ENCODE results near the gene ZNF776. TPM values are rescaled to one million over a fixed set of nuclear protein-coding genes. Genes with fewer than 3 reads are reported as not detected.
"Not testable (repeated sequence)": the region's sequence is repeated elsewhere in the genome, so short reads cannot be mapped to it uniquely, and the experiment has no call there.

The ZNF776 gene
- total RNA-seq, 4 donors from 2014 or later, result 17.6 to 24.4 (median 22.4) TPM

- TF ChIP-seq POLR2A (IDR thresholded peaks at IDR 0.05), result no peak
- TF ChIP-seq, protein P1, sequence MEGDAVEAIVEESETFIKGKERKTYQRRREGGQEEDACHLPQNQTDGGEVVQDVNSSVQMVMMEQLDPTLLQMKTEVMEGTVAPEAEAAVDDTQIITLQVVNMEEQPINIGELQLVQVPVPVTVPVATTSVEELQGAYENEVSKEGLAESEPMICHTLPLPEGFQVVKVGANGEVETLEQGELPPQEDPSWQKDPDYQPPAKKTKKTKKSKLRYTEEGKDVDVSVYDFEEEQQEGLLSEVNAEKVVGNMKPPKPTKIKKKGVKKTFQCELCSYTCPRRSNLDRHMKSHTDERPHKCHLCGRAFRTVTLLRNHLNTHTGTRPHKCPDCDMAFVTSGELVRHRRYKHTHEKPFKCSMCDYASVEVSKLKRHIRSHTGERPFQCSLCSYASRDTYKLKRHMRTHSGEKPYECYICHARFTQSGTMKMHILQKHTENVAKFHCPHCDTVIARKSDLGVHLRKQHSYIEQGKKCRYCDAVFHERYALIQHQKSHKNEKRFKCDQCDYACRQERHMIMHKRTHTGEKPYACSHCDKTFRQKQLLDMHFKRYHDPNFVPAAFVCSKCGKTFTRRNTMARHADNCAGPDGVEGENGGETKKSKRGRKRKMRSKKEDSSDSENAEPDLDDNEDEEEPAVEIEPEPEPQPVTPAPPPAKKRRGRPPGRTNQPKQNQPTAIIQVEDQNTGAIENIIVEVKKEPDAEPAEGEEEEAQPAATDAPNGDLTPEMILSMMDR (IDR thresholded peaks at IDR 0.05), result no peak
- no peak for DNase-seq
- intact Hi-C loops (cut with DNase I), result no loop called here
- WGBS, 2 donors, result 89 to 99% methylated on average over 5 of the region's 5 CpGs
- Histone ChIP-seq H3K27ac (no peak overlapping the region), H3K4me1 (no peaks in the 10 kb centered on the region), H3K4me3 (replicated peaks in 1 of 3) (no peak overlapping the region), H3K9me3 (no peaks in the 10 kb centered on the region), H3K27me3 (no peaks in the 10 kb centered on the region), H3K36me3 (peaks cover 0 to 5% of the 10 kb centered on the region in 2 donors)
These were observed 40.3 kb downstream of the ZNF776 start for GRCh38 chr19:57786906-57787305.

GRCh38 chr19:57788114-57788692 is 41.6 kb downstream of the ZNF776 start:
- no peak overlapping the region for H3K27ac ChIP-seq
- H3K4me3 ChIP-seq (replicated peaks in 1 of 3), result no peak overlapping the region
- intact Hi-C loops (cut with DNase I), result no loop called here
- no peak for TF ChIP-seq POLR2A (IDR thresholded peaks at IDR 0.05)
- TF ChIP-seq, protein P1 (IDR thresholded peaks at IDR 0.05), result no peak
- H3K9me3 ChIP-seq, result no peaks in the 10 kb centered on the region
- H3K4me1 ChIP-seq, result no peaks in the 10 kb centered on the region
- H3K36me3 ChIP-seq, result peaks cover 3 to 9% of the 10 kb centered on the region in 2 donors
- DNase-seq, result no peak
- H3K27me3 ChIP-seq, result no peaks in the 10 kb centered on the region

- H3K4me1 ChIP-seq, result no peaks in the 10 kb centered on the region
- no peaks in the 10 kb centered on the region for H3K9me3 ChIP-seq
- WGBS, 2 donors, result 91 to 98% methylated on average over 4 of the region's 4 CpGs
- TF ChIP-seq, protein P1 (IDR thresholded peaks at IDR 0.05), result no peak
- TF ChIP-seq POLR2A (IDR thresholded peaks at IDR 0.05), result no peak
- H3K27ac ChIP-seq, result no peak overlapping the region
- intact Hi-C loops (cut with DNase I), result no loop called here
- no peak overlapping the region for H3K4me3 ChIP-seq (replicated peaks in 1 of 3)
- H3K27me3 ChIP-seq, result no peaks in the 10 kb centered on the region
- no peak for DNase-seq
- H3K36me3 ChIP-seq, result peaks cover 3 to 9% of the 10 kb centered on the region in 2 donors
These were observed 42.7 kb downstream of the ZNF776 start for GRCh38 chr19:57789288-57789687.

DNA sequence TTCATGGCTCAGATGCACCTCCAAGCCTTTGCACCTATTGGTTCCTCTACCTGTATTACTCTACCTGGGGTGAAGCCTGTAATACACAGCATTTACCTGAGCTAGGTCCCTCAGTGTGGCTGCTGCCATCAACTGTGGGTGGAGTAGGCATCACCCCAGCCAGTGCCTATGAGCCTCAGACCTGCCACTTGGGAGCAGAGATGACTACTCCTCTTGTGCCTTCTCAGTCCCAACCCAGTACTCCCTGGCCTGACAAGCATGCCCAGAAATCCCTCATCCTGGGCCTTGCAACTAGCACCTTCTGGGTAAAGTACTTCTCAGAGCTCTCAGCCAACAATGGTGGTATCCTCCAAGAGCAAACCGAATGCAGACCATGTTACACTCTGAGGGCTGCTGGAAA is 50.0 kb downstream of the ZNF776 start:
- DNase-seq; H3K27ac ChIP-seq; H3K4me3 ChIP-seq (replicated peaks in 1 of 3); intact Hi-C loops (cut with DNase I); H3K9me3 ChIP-seq; H3K4me1 ChIP-seq; H3K27me3 ChIP-seq; H3K36me3 ChIP-seq: not testable (repeated sequence)
- WGBS, 2 donors, result 71 to 93% methylated on average over 1 of the region's 1 CpG

DNA sequence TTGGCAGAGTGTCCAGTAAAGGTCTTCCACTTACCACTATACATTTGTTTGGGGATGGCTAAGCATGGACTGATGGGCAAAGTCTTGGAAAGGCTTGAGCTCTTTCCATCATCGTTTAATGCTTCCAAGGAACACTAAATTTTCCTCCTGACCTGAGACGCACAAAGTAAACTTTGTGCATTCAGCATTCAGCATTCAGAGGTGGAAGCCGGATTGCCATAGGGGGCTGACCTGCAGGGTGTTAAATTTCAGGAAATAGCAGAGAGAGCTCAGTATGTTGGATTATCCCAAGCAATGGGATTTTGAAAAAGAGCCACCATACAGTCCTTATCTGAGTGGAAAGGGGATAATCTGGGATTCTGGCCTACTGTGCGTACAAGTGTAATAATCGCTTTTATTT is 54.1 kb downstream of the ZNF776 start:
- no peaks in the 10 kb centered on the region for H3K9me3 ChIP-seq
- no peak for TF ChIP-seq POLR2A (IDR thresholded peaks at IDR 0.05)
- TF ChIP-seq, protein P1 (IDR thresholded peaks at IDR 0.05), result no peak
- H3K4me1 ChIP-seq, result peaks cover 8 to 12% of the 10 kb centered on the region in 2 donors
- no peaks in the 10 kb centered on the region for H3K36me3 ChIP-seq
- no peak overlapping the region for H3K27ac ChIP-seq
- DNase-seq, result no peak
- intact Hi-C loops (cut with DNase I), result no loop called here
- no peak overlapping the region for H3K4me3 ChIP-seq (replicated peaks in 1 of 3)
- WGBS, 2 donors, result 75 to 81% methylated on average over 5 of the region's 5 CpGs
- H3K27me3 ChIP-seq, result no peaks in the 10 kb centered on the region

DNA sequence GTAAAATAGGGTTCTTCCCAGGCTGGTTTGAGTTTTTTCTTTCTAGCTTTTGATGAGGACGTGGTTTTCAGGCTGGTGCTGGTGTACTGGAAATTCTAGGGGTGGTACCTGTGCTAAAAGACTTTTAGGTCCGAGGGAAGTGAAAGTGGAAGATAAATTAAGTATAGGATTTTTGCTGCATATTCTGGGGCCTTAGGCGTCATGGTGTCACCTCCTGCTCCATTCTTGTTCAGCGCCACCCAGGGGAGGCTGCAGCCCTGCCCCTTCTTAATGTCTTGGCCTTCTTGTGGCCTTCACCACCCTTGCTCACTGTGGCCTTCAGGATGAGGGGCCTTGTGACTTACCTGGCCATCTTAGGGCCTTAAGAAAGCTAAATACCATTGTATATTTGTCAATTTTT is 55.7 kb downstream of the ZNF776 start:
- H3K27me3 ChIP-seq, result no peaks in the 10 kb centered on the region
- no peaks in the 10 kb centered on the region for H3K36me3 ChIP-seq
- intact Hi-C loops (cut with DNase I), result no loop called here
- H3K4me1 ChIP-seq, result peaks cover 7 to 8% of the 10 kb centered on the region in 2 donors
- no peak overlapping the region for H3K27ac ChIP-seq
- no peaks in the 10 kb centered on the region for H3K9me3 ChIP-seq
- no peak for TF ChIP-seq POLR2A (IDR thresholded peaks at IDR 0.05)
- TF ChIP-seq, protein P1 (IDR thresholded peaks at IDR 0.05), result no peak
- no peak for DNase-seq
- H3K4me3 ChIP-seq (replicated peaks in 1 of 3), result no peak overlapping the region
- 97% methylated on average over 4 of the region's 4 CpGs for WGBS, 2 donors

All from thyroid gland (tissue), 4 donors.